Smooth muscle cell (in vitro differentiated cells): ENCODE results near the gene ST6GALNAC3. TPM values are rescaled to one million over a fixed set of nuclear protein-coding genes. Genes with fewer than 3 reads are reported as not detected.

Experiments used
- DNase-seq: peaks from one replicate; lab custom pipeline; 2025; ENCODE audit not compliant: unreplicated experiment; lab: John Stamatoyannopoulos, UW
- H2AFZ ChIP-seq: fragments of 200-600 bp; sonication (generic); 2 replicates; pipeline ENCODE4 v1.6.0; 2016; ENCODE audit warnings: antibody characterized with exemption, low read depth, mild to moderate bottlenecking
- H3F3A ChIP-seq: fragments of 200-600 bp; sonication (generic); 2 replicates; pipeline ENCODE4 v1.6.0; 2017; ENCODE audit warnings: antibody characterized with exemption, low read depth
- H3K27ac ChIP-seq: fragments of 200-600 bp; sonication (generic); 2 replicates; pipeline ENCODE4 v1.5.1; 2016; ENCODE audit warnings: low read depth, mild to moderate bottlenecking
- H3K27me3 ChIP-seq: fragments of 200-600 bp; sonication (generic); 2 replicates; pipeline ENCODE4 v1.6.1; 2016; ENCODE audit warnings: low read depth, mild to moderate bottlenecking
- H3K36me3 ChIP-seq: fragments of 200-600 bp; sonication (generic); 2 replicates; pipeline ENCODE4 v1.5.1; 2016; ENCODE audit warnings: low read depth
- H3K4me1 ChIP-seq: fragments of 200-600 bp; sonication (generic); 2 replicates; pipeline ENCODE4 v1.5.1; 2016; ENCODE audit warnings: low read depth
- H3K4me2 ChIP-seq: fragments of 200-600 bp; sonication (generic); 2 replicates; pipeline ENCODE4 v1.6.0; 2016; ENCODE audit warnings: mild to moderate bottlenecking
- H3K4me3 ChIP-seq: fragments of 200-600 bp; sonication (generic); 2 replicates; pipeline ENCODE4 v1.5.1; 2016; ENCODE audit warnings: mild to moderate bottlenecking
- H3K79me2 ChIP-seq: fragments of 200-600 bp; sonication (generic); 2 replicates; pipeline ENCODE4 v1.6.0; 2016; ENCODE audit warnings: low read depth, mild to moderate bottlenecking
- H3K9ac ChIP-seq: fragments of 200-600 bp; sonication (generic); 2 replicates; pipeline ENCODE4 v1.6.0; 2016; ENCODE audit warnings: low read depth
- H3K9me3 ChIP-seq: fragments of 200-600 bp; sonication (generic); replicated peaks from 2 replicates; pipeline ENCODE4 v1.5.1; 2016; ENCODE audit warnings: low read depth
- H4K20me1 ChIP-seq: fragments of 200-600 bp; sonication (generic); 2 replicates; pipeline ENCODE4 v1.6.0; 2016; ENCODE audit warnings: low read depth
- CTCF ChIP-seq: fragments of 200-600 bp; sonication (generic); IDR thresholded peaks from 2 replicates; pipeline ENCODE4 v1.5.1; 2017; ENCODE audit warnings: borderline replicate concordance, mild to moderate bottlenecking, antibody characterized with exemption; ENCODE audit not compliant: insufficient read depth, poor library complexity, severe bottlenecking
- WGBS: methylation state at CpG from one replicate; pipeline ENCODE4 v1.1.7; 2016; ENCODE audit warnings: low lambda C conversion rate; 5-methylcytosine and 5-hydroxymethylcytosine counted together
- polyA plus RNA-seq: library from polyadenylated mRNA; unstranded; fragments of >200 nt; fragmentation: Nextera tagmentation; extraction: Ambion mirVana; gene quantifications from 2 replicates; pipeline ENCODE4 v1.2.1, GENCODE V29; 2016
- total RNA-seq: library from RNA; depleted of rRNA; stranded (reverse); fragments of >200 nt; gene quantifications from 2 replicates; pipeline ENCODE4 v1.2.3, GENCODE V29; 2014

Gene ST6GALNAC3
- total and polyA plus RNA-seq, 2 experiments from 2014 or later = 9.3 to 13.4 TPM

- Histone ChIP-seq H4K20me1 (no peaks in the 10 kb centered on the region), H3K79me2 (no peaks in the 10 kb centered on the region), H3K36me3 (no peaks in the 10 kb centered on the region), H3K4me1 (no peaks in the 10 kb centered on the region), H3K9ac (no peak overlapping the region), H3K27ac (no peak overlapping the region), H3F3A (no peaks in the 10 kb centered on the region), H3K27me3 (no peaks in the 10 kb centered on the region), H2AFZ (no peak overlapping the region), H3K9me3 (no peaks in the 10 kb centered on the region), H3K4me2 (no peak overlapping the region), H3K4me3 (no peak overlapping the region)
- no peak for TF ChIP-seq CTCF
- DNase-seq = no peak
- WGBS = 95% methylated on average over 2 of the region's 2 CpGs
These were observed 353.5 kb downstream of the ST6GALNAC3 start for GRCh38 chr1:76428028-76428427.

- H3K4me1 ChIP-seq = peaks cover 7% of the 10 kb centered on the region
- no peak for TF ChIP-seq CTCF
- WGBS = 47% methylated on average over 3 of the region's 3 CpGs
These were observed 356.0 kb downstream of the ST6GALNAC3 start for GRCh38 chr1:76430531-76430930.

GRCh38 chr1:76433526-76433925 lies 359.0 kb downstream of the ST6GALNAC3 start:
- H3K9ac ChIP-seq = no peak overlapping the region
- H3K27ac ChIP-seq = peak overlapping the region; percentile 27
- H3K4me3 ChIP-seq = no peak overlapping the region
- no peaks in the 10 kb centered on the region for H3F3A ChIP-seq
- H3K79me2 ChIP-seq = no peaks in the 10 kb centered on the region
- no peak overlapping the region for H2AFZ ChIP-seq
- no peak for TF ChIP-seq CTCF
- H3K27me3 ChIP-seq = no peaks in the 10 kb centered on the region
- H3K4me1 ChIP-seq = peaks cover 7% of the 10 kb centered on the region
- no peak for DNase-seq
- H3K4me2 ChIP-seq = no peak overlapping the region
- H4K20me1 ChIP-seq = no peaks in the 10 kb centered on the region
- no peaks in the 10 kb centered on the region for H3K9me3 ChIP-seq
- no peaks in the 10 kb centered on the region for H3K36me3 ChIP-seq

More at GRCh38 chr1:76430531-76430930, 356.0 kb downstream of the ST6GALNAC3 start:
- Histone ChIP-seq H4K20me1 (no peaks in the 10 kb centered on the region), H3F3A (no peaks in the 10 kb centered on the region), H3K79me2 (no peaks in the 10 kb centered on the region), H3K27me3 (no peaks in the 10 kb centered on the region), H3K36me3 (no peaks in the 10 kb centered on the region), H3K9me3 (no peaks in the 10 kb centered on the region), H3K4me3 (no peak overlapping the region), H2AFZ (no peak overlapping the region), H3K27ac (no peak overlapping the region), H3K9ac (no peak overlapping the region), H3K4me2 (no peak overlapping the region)
- DNase-seq = no peak

- no peak overlapping the region for H2AFZ ChIP-seq
- H4K20me1 ChIP-seq = no peaks in the 10 kb centered on the region
- H3K27me3 ChIP-seq = no peaks in the 10 kb centered on the region
- H3K9ac ChIP-seq = no peak overlapping the region
- H3K9me3 ChIP-seq = no peaks in the 10 kb centered on the region
- H3K4me3 ChIP-seq = no peak overlapping the region
- H3K4me1 ChIP-seq = no peaks in the 10 kb centered on the region
- H3K4me2 ChIP-seq = no peak overlapping the region
- H3K27ac ChIP-seq = no peak overlapping the region
- TF ChIP-seq CTCF = no peak
- H3K79me2 ChIP-seq = no peaks in the 10 kb centered on the region
- 26% methylated on average over 3 of the region's 3 CpGs for WGBS
- H3K36me3 ChIP-seq = no peaks in the 10 kb centered on the region
- no peak for DNase-seq
- H3F3A ChIP-seq = no peaks in the 10 kb centered on the region
These were observed 368.7 kb downstream of the ST6GALNAC3 start for GRCh38 chr1:76443217-76443616.
